ENCODE measurements around the gene CLPX.

GRCh38 chr15:65177901-65178300 lies 7.2 kb downstream of the CLPX start:
- no peak for TF ChIP-seq POLR2AphosphoS5 (IDR thresholded peaks at IDR 0.05; ENCODE audit: low read depth, low read length)
- TF ChIP-seq TAF1 (IDR thresholded peaks at IDR 0.05; ENCODE audit: borderline replicate concordance, low read depth, low read length) = no peak
- TF ChIP-seq POLR2A (IDR thresholded peaks at IDR 0.05; ENCODE audit: low read depth, low read length) = no peak

Measured in GM12892 (cell line).